GM12878 (cell line): ENCODE results near the gene PUS3. TPM values are rescaled to one million over a fixed set of nuclear protein-coding genes. Genes with fewer than 3 reads are reported as not detected.

ENCODE experiments used
- ATAC-seq: fragments of 200-7000 bp; cut with Tn5 transposase; 3 replicates; pipeline ENCODE4 v1.9.1; 2020; ENCODE audit warnings: mild to moderate bottlenecking, moderate library complexity
- BruUV-seq: library from RNA; stranded (reverse); fragments of 400-500 nt; replicated peaks from 2 replicates; lab custom pipeline; 2021; lab: Mats Ljungman, UMichigan
- CTCF ChIA-PET: fragments of 300-600 bp; sonication (Branson Sonifier 250); formaldehyde crosslinking; extraction: SDS; loops from one replicate; lab custom pipeline; 2021; ENCODE audit warnings: inconsistent platforms; lab: Yijun Ruan, JAX
- POLR2A ChIA-PET: fragments of 350-600 bp; formaldehyde crosslinking; extraction: SDS; loops from one replicate; lab custom pipeline; 2021; ENCODE audit warnings: inconsistent platforms; lab: Charles Lee
- RAD21 ChIA-PET: fragments of 300-600 bp; sonication (Branson Sonifier 250); formaldehyde crosslinking; loops from one replicate; lab custom pipeline; 2023; ENCODE audit warnings: antibody characterized with exemption; ENCODE audit not compliant: unreplicated experiment; lab: Charles Lee
- SMC1A ChIA-PET: fragments of 300-600 bp; sonication (Branson Sonifier 250); formaldehyde crosslinking; loops from one replicate; lab custom pipeline; 2023; ENCODE audit not compliant: unreplicated experiment, uncharacterized antibody; lab: Charles Lee
- DNase-seq: peaks from one replicate; pipeline ENCODE4 v3.0.0-alpha.2; 2011; ENCODE audit warnings: low read depth, low spot score
- FAIRE-seq: peaks from 3 replicates; lab custom pipeline; 2011; peaks lifted over from hg19 to GRCh38; lab: Jason Lieb, UNC
- H2AFZ ChIP-seq: 2 replicates; pipeline ENCODE4 v1.6.0; 2011; ENCODE audit warnings: low read depth, low read length, control low read depth; ENCODE audit not compliant: control insufficient read depth
- H3K27ac ChIP-seq: 2 replicates; pipeline ENCODE4 v1.5.1; 2011; ENCODE audit warnings: control low read depth; ENCODE audit not compliant: control insufficient read depth, insufficient read depth
- H3K27me3 ChIP-seq, 2 experiments: replicated peaks in 1 of 2; 2 replicates each; pipeline versions ENCODE4 v1.6.0 to v1.6.1; 2011; ENCODE audit warnings: low read length in 1 of 2; ENCODE audit not compliant: control insufficient read depth in 2 of 2, insufficient read depth in 2 of 2
- H3K36me3 ChIP-seq, 2 experiments: 2 replicates each; pipeline ENCODE4 v1.5.1; 2011; ENCODE audit warnings: low read length in 1 of 2; ENCODE audit not compliant: control insufficient read depth in 2 of 2, insufficient read depth in 2 of 2
- H3K4me1 ChIP-seq: 2 replicates; pipeline ENCODE4 v1.6.1; 2011; ENCODE audit warnings: mild to moderate bottlenecking, low read length, moderate library complexity, mixed read lengths; ENCODE audit not compliant: control insufficient read depth, insufficient read depth
- H3K4me2 ChIP-seq: 2 replicates; pipeline ENCODE4 v1.6.0; 2011; ENCODE audit warnings: control low read depth; ENCODE audit not compliant: control insufficient read depth, insufficient read depth
- H3K4me3 ChIP-seq: fragments of 200-600 bp; sonication (generic); 2 replicates; pipeline ENCODE4 v1.5.1; 2016
- H3K79me2 ChIP-seq: 2 replicates; pipeline ENCODE4 v1.6.0; 2011; ENCODE audit warnings: low read length; ENCODE audit not compliant: control insufficient read depth, insufficient read depth
- H3K9ac ChIP-seq: 2 replicates; pipeline ENCODE4 v1.8.0; 2011; ENCODE audit warnings: low read length, control low read depth, mixed read lengths; ENCODE audit not compliant: control insufficient read depth, insufficient read depth
- H3K9me3 ChIP-seq: replicated peaks from 3 replicates; pipeline ENCODE4 v1.5.1; 2011; ENCODE audit warnings: mild to moderate bottlenecking, low read length; ENCODE audit not compliant: control insufficient read depth, insufficient read depth
- H4K20me1 ChIP-seq: 2 replicates; pipeline ENCODE4 v1.6.0; 2011; ENCODE audit not compliant: control insufficient read depth, insufficient read depth
- BCL3 ChIP-seq: IDR thresholded peaks from 2 replicates; pipeline ENCODE4 v1.6.1; 2011; ENCODE audit warnings: borderline replicate concordance, low read depth, mild to moderate bottlenecking, moderate library complexity, low read length; ENCODE audit not compliant: insufficient read depth, poor library complexity, severe bottlenecking
- BRCA1 ChIP-seq: IDR thresholded peaks from 2 replicates; pipeline ENCODE4 v1.6.1; 2011; ENCODE audit warnings: low read depth, low read length, improper control_type of control experiment
- EGR1 ChIP-seq, 2 experiments: IDR thresholded peaks; 1 replicate in 1 of 2; 2 replicates in 1 of 2; pipeline ENCODE4 v1.6.1; 2011 to 2012; ENCODE audit warnings: low read depth in 2 of 2, low read length in 2 of 2, borderline replicate concordance in 1 of 2, mild to moderate bottlenecking in 1 of 2, moderate library complexity in 1 of 2
- EP300 ChIP-seq, 2 experiments: fragments of 150-350 bp in 1 of 2; IDR thresholded peaks; 2 replicates each; pipeline ENCODE4 v1.6.1; 2011 to 2012; ENCODE audit warnings: low read depth in 2 of 2, low read length in 2 of 2, borderline replicate concordance in 1 of 2, improper control_type of control experiment in 1 of 2, inconsistent platforms in 1 of 2; ENCODE audit not compliant: control insufficient read depth in 1 of 2
- HSF1 ChIP-seq: fragments of 150-350 bp; IDR thresholded peaks from 2 replicates; pipeline ENCODE4 v1.6.1; 2014; ENCODE audit warnings: mild to moderate bottlenecking, low read depth, low read length
- MLLT1 ChIP-seq: fragments of 450-650 bp; IDR thresholded peaks from 2 replicates; pipeline ENCODE4 v1.6.1; 2016; ENCODE audit warnings: mild to moderate bottlenecking
- NBN ChIP-seq: fragments of 450-650 bp; IDR thresholded peaks from 2 replicates; pipeline ENCODE4 v1.6.1; 2016
- NFXL1 ChIP-seq: fragments of 450-650 bp; IDR thresholded peaks from 2 replicates; pipeline ENCODE4 v1.6.1; 2017; ENCODE audit warnings: antibody characterized with exemption, mild to moderate bottlenecking, borderline replicate concordance
- POLR2A ChIP-seq: IDR thresholded peaks from 2 replicates; pipeline ENCODE4 v1.6.1; 2011; ENCODE audit warnings: low read depth, mild to moderate bottlenecking, low read length
- RAD21 ChIP-seq: IDR thresholded peaks from 2 replicates; pipeline ENCODE4 v1.6.1; 2011; ENCODE audit warnings: mild to moderate bottlenecking, low read depth, low read length, moderate library complexity; ENCODE audit not compliant: insufficient read depth
- RB1 ChIP-seq: fragments of 450-650 bp; formaldehyde crosslinking; IDR thresholded peaks from 2 replicates; pipeline ENCODE4 v1.6.1; 2017; ENCODE audit warnings: mild to moderate bottlenecking, borderline replicate concordance
- WGBS: methylation state at CpG from one replicate; pipeline ENCODE4 v1.1.6; 2016; ENCODE audit warnings: low lambda C conversion rate; ENCODE audit not compliant: insufficient replicate concordance, insufficient coverage; ENCODE audit errors: missing lambda C conversion rate; 5-methylcytosine and 5-hydroxymethylcytosine counted together
- in situ Hi-C: fragments of 300-500 bp; cut with MboI; formaldehyde crosslinking; loops from 9 replicates; pipeline ENCODE4 v1.14.3; 2018; ENCODE audit warnings: mixed read lengths
- intact Hi-C: fragments of 100-400 bp; cut with micrococcal nuclease; formaldehyde crosslinking; loops from one replicate; pipeline ENCODE4 v1.14.2; 2022; ENCODE audit not compliant: unreplicated experiment
- polyA plus RNA-seq, 11 experiments: library from polyadenylated mRNA; depleted of rRNA in 4 of 11; unstranded in 6 of 11; stranded (reverse) in 5 of 11; fragments of >200 nt; fragmentation: Nextera tagmentation in 4 of 11; fragmentation: Illumina TruSeq in 1 of 11; extraction: Ambion mirVana in 4 of 11; extraction: Trizol in 1 of 11; gene quantifications; 1 replicate in 1 of 11; 2 replicates in 10 of 11; pipeline versions ENCODE4 v1.2.1 to v1.2.3, GENCODE V29; 2011 to 2016; ENCODE audit warnings: inconsistent platforms in 2 of 11, missing spikeins in 2 of 11, low read depth in 1 of 11
- total RNA-seq, 4 experiments: library from RNA; depleted of rRNA in 3 of 4; stranded (reverse); fragments of >200 nt in 3 of 4; fragmentation: Illumina TruSeq in 1 of 4; extraction: Trizol in 1 of 4; gene quantifications; 2 replicates each; pipeline versions ENCODE4 v1.2.1 to v1.2.3, GENCODE V29; 2013 to 2021
- TF ChIP-seq, protein P1 (sequence below): fragments of 450-650 bp; formaldehyde crosslinking; IDR thresholded peaks from 2 replicates; pipeline ENCODE4 v1.4.0; 2022; ENCODE audit warnings: mild to moderate bottlenecking, moderate library complexity

Gene PUS3
- total and polyA plus RNA-seq, 10 of the 15 experiments (the other 5 are each of a cell fraction or from before 2014, with no cell fraction given): 10.9 to 22.4 (median 14.3) TPM

- Histone ChIP-seq H3K9me3 (peaks cover 1% of the 10 kb centered on the region; the same call in 2 of the 3 replicates), H3K4me3 (no peak overlapping the region), H2AFZ (no peak overlapping the region), H3K27ac (no peak overlapping the region), H3K4me2 (no peak overlapping the region), H3K9ac (no peak overlapping the region), H3K27me3 (peaks cover 3 to 9% of the 10 kb centered on the region in 2 experiments; a peak in 3 of 4 replicates), H3K4me1 (peaks cover 4% of the 10 kb centered on the region; the same call in 1 of the 2 replicates), H3K36me3 (peaks cover 0 to 6% of the 10 kb centered on the region in 2 experiments; a peak in 3 of 4 replicates), H3K79me2 (peaks cover 8% of the 10 kb centered on the region), H4K20me1 (no peaks in the 10 kb centered on the region)
- intact Hi-C loops: no loop called here
- RAD21 ChIA-PET: no interaction called here
- FAIRE-seq (no peak), ATAC-seq (no peak), DNase-seq (no peak)
- SMC1A ChIA-PET: interaction anchor here (1.7 kb wide), 1 partner anchor 17 kb away, joined by 3 read pairs; no protein-coding TSS in a partner anchor
- WGBS: 61% methylated on average over 11 of the region's 11 CpGs
- BruUV-seq: no TSS peak
- POLR2A ChIA-PET: no interaction called here
- CTCF ChIA-PET: no interaction called here
- in situ Hi-C loops: no loop called here
- TF ChIP-seq RAD21 (no peak), BCL3 (no peak), EGR1 (IDR thresholded peaks at IDR 0.05; ENCODE audit: borderline replicate concordance in 1 of 2, low read depth in 2 of 2, low read length in 2 of 2) (no peak), NBN (no peak), RB1 (no peak), BRCA1 (no peak), MLLT1 (no peak), EP300 (IDR thresholded peaks at IDR 0.05; ENCODE audit: borderline replicate concordance in 1 of 2, control insufficient read depth in 1 of 2, low read depth in 2 of 2, low read length in 2 of 2) (no peak), POLR2A (no peak), HSF1 (no peak), NFXL1 (no peak)
- TF ChIP-seq, protein P1, sequence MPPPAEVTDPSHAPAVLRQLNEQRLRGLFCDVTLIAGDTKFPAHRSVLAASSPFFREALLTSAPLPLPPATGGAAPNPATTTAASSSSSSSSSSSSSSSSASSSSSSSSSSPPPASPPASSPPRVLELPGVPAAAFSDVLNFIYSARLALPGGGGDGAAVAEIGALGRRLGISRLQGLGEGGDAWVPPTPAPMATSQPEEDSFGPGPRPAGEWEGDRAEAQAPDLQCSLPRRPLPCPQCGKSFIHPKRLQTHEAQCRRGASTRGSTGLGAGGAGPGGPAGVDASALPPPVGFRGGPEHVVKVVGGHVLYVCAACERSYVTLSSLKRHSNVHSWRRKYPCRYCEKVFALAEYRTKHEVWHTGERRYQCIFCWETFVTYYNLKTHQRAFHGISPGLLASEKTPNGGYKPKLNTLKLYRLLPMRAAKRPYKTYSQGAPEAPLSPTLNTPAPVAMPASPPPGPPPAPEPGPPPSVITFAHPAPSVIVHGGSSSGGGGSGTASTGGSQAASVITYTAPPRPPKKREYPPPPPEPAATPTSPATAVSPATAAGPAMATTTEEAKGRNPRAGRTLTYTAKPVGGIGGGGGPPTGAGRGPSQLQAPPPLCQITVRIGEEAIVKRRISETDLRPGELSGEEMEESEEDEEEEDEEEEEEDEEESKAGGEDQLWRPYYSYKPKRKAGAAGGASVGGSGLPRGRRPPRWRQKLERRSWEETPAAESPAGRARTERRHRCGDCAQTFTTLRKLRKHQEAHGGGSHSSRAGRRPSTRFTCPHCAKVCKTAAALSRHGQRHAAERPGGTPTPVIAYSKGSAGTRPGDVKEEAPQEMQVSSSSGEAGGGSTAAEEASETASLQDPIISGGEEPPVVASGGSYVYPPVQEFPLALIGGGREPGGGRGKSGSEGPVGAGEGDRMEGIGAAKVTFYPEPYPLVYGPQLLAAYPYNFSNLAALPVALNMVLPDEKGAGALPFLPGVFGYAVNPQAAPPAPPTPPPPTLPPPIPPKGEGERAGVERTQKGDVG (CRISPR knock-in tag): no peak
Observed at GRCh38 chr11:125904678-125905077, 1.7 kb upstream of the PUS3 start.
